Right lobe of liver (tissue), 6 donors: ENCODE data around the gene GCLC. TPM values are rescaled to one million over a fixed set of nuclear protein-coding genes. Genes with fewer than 3 reads are reported as not detected.
"Not testable (repeated sequence)": the region's sequence is repeated elsewhere in the genome, so short reads cannot be mapped to it uniquely, and the experiment has no call there.

ENCODE experiments used
- ATAC-seq, 4 donors: fragments of 200-7000 bp; cut with Tn5 transposase; one replicate each; pipeline ENCODE4 v1.9.1; 2020; ENCODE audit warnings: mild to moderate bottlenecking in 4 of 4, moderate library complexity in 4 of 4
- DNase-seq, 3 donors: peaks; one replicate each; pipeline ENCODE4 v3.0.0-alpha.2; 2020
- H3K27ac ChIP-seq, 3 donors: fragments of 200-600 bp; one replicate each; pipeline ENCODE4 v1.8.0; 2022
- H3K27me3 ChIP-seq, 2 donors: fragments of 200-600 bp; one replicate each; pipeline ENCODE4 v1.8.0; 2022
- H3K36me3 ChIP-seq, 4 donors: fragments of 200-600 bp; sonication (generic) in 1 of 4; one replicate each; pipeline versions ENCODE4 v1.5.1 to v1.8.0; 2017 to 2022; ENCODE audit warnings: control low read depth in 1 of 4
- H3K4me1 ChIP-seq, 4 donors: fragments of 200-600 bp; sonication (generic) in 1 of 4; one replicate each; pipeline versions ENCODE4 v1.5.1 to v1.8.0; 2017 to 2022; ENCODE audit warnings: control low read depth in 1 of 4
- H3K4me3 ChIP-seq, 3 donors: fragments of 200-600 bp; one replicate each; pipeline ENCODE4 v1.8.0; 2022
- H3K9me3 ChIP-seq, 4 donors: fragments of 200-600 bp; sonication (generic) in 1 of 4; one replicate each; pipeline versions ENCODE4 v1.5.1 to v1.8.0; 2017 to 2022; ENCODE audit warnings: control low read depth in 1 of 4
- POLR2A ChIP-seq: fragments of 450-650 bp; IDR thresholded peaks from one replicate; pipeline ENCODE4 v1.6.1; 2017; ENCODE audit warnings: antibody characterized with exemption, mild to moderate bottlenecking
- WGBS: methylation state at CpG from one replicate; pipeline ENCODE4 v1.1.6; 2018; ENCODE audit warnings: low coverage, low lambda C conversion rate; ENCODE audit not compliant: insufficient coverage; ENCODE audit errors: missing lambda C conversion rate; 5-methylcytosine and 5-hydroxymethylcytosine counted together
- intact Hi-C, 2 donors: fragments of 100-400 bp; cut with DNase I; formaldehyde crosslinking; loops; one replicate each; pipeline versions ENCODE4 v1.11.2 to v1.14.1; 2022
- total RNA-seq, 6 experiments: library from RNA; depleted of rRNA in 2 of 6; stranded (reverse); fragments of >200 nt in 2 of 6; fragmentation: NEBNext Ultra II Directional in 3 of 6; extraction: Animal tissue kit (Norgen Biotek cat#: 25700) in 3 of 6; gene quantifications; one replicate each; pipeline versions ENCODE4 v1.1.0 to v1.2.4, GENCODE V29; 2016 to 2023
- TF ChIP-seq, protein P1 (sequence below), 4 donors: fragments of 200-600 bp in 3 of 4; fragments of 450-650 bp in 1 of 4; IDR thresholded peaks; one replicate each; pipeline versions ENCODE4 v1.5.1 to v1.8.0; 2016 to 2022; ENCODE audit warnings: antibody characterized with exemption in 4 of 4, mild to moderate bottlenecking in 2 of 4
- donor health status: DM: no; HTN: yes; CAD: no.
- donor health status: DM: no; HTN: no; CAD: no.
- donor health status: DM: no; HTN: no; CAD: no.
- donor health status: DM: no; HTN: yes; CAD: no.
- donor health status: DM: no; HTN: yes; CAD: no.

Gene GCLC
- total RNA-seq, 6 experiments from 2014 or later = 56.8 to 140 (median 103) TPM

DNA sequence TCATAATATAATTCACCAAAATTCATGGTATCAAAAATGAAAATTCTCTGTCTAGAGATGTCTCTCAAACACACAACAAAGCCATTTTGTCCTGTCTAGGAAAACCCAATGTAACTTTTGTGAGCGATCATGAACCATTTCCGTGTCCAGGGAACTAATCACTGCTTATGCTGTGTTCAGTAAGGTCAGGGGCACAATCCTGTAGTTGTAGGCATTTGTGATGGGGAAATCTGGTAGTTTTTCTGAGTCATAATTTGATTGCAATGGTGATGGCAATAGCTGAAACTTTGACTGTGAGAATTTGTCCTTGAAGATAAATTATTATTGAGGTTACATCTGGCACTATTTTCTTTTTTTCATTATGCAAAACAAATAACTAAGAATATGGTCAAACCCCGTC, 21.0 kb upstream of the GCLC start:
- H3K36me3 ChIP-seq = peaks cover 0 to 6% (median 0%) of the 10 kb centered on the region in 4 donors
- intact Hi-C loops = no loop called here
- H3K9me3 ChIP-seq = no peaks in the 10 kb centered on the region
- H3K4me3 ChIP-seq = no peak overlapping the region
- peaks cover 0 to 24% (median 0%) of the 10 kb centered on the region in 4 donors for H3K4me1 ChIP-seq
- DNase-seq = no peak
- peak in 1 of 4 donors; percentile 60 for ATAC-seq
- no peaks in the 10 kb centered on the region for H3K27me3 ChIP-seq
- WGBS = 89% methylated on average over 3 of the region's 3 CpGs
- H3K27ac ChIP-seq = no peak overlapping the region
- TF ChIP-seq, protein P1, sequence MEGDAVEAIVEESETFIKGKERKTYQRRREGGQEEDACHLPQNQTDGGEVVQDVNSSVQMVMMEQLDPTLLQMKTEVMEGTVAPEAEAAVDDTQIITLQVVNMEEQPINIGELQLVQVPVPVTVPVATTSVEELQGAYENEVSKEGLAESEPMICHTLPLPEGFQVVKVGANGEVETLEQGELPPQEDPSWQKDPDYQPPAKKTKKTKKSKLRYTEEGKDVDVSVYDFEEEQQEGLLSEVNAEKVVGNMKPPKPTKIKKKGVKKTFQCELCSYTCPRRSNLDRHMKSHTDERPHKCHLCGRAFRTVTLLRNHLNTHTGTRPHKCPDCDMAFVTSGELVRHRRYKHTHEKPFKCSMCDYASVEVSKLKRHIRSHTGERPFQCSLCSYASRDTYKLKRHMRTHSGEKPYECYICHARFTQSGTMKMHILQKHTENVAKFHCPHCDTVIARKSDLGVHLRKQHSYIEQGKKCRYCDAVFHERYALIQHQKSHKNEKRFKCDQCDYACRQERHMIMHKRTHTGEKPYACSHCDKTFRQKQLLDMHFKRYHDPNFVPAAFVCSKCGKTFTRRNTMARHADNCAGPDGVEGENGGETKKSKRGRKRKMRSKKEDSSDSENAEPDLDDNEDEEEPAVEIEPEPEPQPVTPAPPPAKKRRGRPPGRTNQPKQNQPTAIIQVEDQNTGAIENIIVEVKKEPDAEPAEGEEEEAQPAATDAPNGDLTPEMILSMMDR (IDR thresholded peaks at IDR 0.05) = no peak
- TF ChIP-seq POLR2A = no peak

DNA sequence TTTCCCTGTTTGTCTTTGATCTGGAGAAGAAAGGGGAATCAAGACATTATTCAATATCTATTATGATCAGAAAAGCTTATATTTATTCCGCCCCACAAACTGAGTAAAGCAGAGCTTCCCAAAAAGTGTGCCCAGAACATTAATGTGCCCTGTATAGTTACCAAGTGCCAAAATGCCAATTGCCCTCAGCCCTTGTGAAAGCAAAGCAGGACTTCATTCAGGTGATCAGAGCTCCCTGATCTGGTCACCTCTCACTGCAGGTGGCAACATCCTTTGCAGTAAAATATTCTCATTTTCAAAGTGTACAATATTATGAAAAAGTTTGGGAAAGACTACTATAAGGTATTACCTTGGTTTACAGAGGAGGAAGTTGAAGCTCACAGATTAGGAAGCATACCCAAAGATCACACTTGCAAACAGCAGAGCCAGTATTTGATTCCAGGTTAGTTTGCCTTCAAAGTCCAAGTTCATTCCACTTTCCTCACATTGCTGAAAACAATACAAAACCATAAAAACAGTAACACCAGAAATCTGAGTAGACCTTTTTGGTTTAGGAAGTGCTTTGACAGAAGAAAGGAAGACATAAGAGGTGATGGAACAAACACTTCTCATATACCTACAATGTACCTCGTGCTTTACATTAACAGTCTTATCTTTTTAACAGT, 19.6 kb upstream of the GCLC start:
- intact Hi-C loops = no loop called here
- TF ChIP-seq, protein P1 (IDR thresholded peaks at IDR 0.05) = no peak
- TF ChIP-seq POLR2A = no peak
- Histone ChIP-seq H3K4me3 (no peak overlapping the region), H3K36me3 (peaks cover 0 to 6% (median 2%) of the 10 kb centered on the region in 4 donors), H3K9me3 (no peaks in the 10 kb centered on the region), H3K27me3 (no peaks in the 10 kb centered on the region), H3K27ac (peak overlapping the region in 1 of 3 donors; percentile 30), H3K4me1 (peaks cover 0 to 24% (median 0%) of the 10 kb centered on the region in 4 donors)
- DNase-seq (no peak), ATAC-seq (peak; percentile 67 to 84 (median 72))
- 73% methylated on average over 2 of the region's 2 CpGs for WGBS

DNA sequence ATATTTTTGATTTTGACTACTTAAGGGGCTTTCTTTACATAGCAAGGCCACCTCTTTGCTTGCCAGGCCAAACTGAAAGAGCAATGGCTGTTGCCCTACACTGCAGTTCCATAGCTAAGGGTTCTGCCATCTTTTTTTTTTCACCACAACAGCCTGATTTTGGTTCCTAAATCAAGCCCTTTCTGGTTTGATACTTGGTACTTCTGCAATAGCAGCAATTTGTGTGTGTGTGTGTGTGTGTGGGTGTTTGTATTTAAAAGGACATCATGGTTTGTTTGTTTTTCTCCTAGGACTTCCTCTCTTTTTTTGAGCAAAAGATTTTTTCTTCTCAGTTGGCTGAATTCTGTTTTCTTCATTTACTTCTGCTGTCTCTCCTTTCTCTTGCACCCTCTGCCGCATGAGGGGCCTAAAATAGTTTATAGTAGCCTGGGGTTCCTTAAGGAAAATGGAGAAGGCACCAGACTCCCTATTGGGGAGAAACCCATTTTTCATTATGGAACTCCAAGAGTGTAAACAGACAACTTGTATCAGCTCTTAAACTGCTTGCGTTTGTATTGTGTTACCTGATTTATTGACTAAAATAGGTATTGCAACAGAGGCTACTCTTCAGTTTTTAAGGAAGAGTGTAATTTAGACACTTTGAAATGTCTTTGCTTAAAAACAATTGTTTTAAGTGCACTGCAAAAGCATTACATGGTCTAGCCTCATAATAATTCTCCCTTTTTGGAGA, 12.2 kb upstream of the GCLC start:
- no peaks in the 10 kb centered on the region for H3K9me3 ChIP-seq
- WGBS = 59% methylated on average over 2 of the region's 2 CpGs
- peaks cover 0 to 6% (median 2%) of the 10 kb centered on the region in 4 donors for H3K36me3 ChIP-seq
- TF ChIP-seq, protein P1 (IDR thresholded peaks at IDR 0.05) = no peak
- no peak for TF ChIP-seq POLR2A
- DNase-seq = no peak
- no peaks in the 10 kb centered on the region for H3K27me3 ChIP-seq
- no peak overlapping the region for H3K4me3 ChIP-seq
- ATAC-seq = peak; percentile 51 to 78 (median 64)
- peak overlapping the region in 1 of 3 donors; percentile 41 for H3K27ac ChIP-seq
- H3K4me1 ChIP-seq = peaks cover 0 to 4% (median 0%) of the 10 kb centered on the region in 4 donors
- intact Hi-C loops = loop anchor here in 1 of 2 donors (10.0 kb wide), 1 partner anchor 48 kb away; no protein-coding TSS in a partner anchor

DNA sequence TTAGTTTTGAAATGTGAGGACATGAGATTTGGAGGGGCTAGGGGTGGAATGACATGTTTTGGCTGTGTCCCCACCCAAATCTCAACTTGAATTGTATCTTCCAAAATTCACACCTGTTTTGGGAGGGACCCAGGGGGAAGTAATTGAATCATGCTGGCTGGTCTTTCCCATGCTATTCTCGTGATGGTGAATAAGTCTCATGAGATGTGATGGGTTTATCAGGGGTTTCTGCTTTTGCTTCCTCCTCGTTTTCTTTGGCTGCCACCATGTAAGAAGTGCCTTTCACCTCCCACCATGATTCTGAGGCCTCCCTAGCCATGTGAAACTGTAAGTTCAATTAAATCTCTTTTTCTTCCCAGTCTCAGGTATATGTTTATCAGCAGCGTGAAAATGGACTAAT, 8.7 kb upstream of the GCLC start:
- intact Hi-C loops = loop anchor here in 1 of 2 donors (10.0 kb wide), 1 partner anchor 51 kb away; no protein-coding TSS in a partner anchor
- ATAC-seq, H3K27ac ChIP-seq: not testable (repeated sequence)

DNA sequence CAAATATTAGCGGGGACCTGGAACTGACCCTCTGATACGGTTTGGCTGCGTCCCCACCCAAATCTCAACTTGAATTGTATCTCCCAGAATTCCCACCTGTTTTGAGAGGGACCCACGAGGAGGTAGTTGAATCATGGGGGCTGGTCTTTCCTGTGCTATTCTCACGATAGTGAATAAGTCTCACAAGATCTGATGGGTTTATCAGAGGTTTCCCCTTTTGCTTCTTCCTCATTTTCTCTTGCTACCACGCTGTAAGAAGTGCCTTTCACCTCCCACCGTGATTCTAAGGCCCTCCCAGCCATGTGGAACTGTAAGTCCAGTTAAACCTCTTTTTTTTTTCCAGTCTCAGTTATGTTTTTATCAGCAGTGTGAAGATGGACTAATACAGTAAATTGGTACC, 6.8 kb upstream of the GCLC start:
- not testable (repeated sequence) for H3K4me3 ChIP-seq, H3K36me3 ChIP-seq, H3K27me3 ChIP-seq, H3K9me3 ChIP-seq, ATAC-seq, DNase-seq, H3K27ac ChIP-seq
- intact Hi-C loops = loop anchor here in 1 of 2 donors (10.0 kb wide), 1 partner anchor 53 kb away; no protein-coding TSS in a partner anchor
- H3K4me1 ChIP-seq = peaks cover 0 to 12% (median 2%) of the 10 kb centered on the region in 4 donors
- 76% methylated on average over 7 of the region's 7 CpGs for WGBS

More for the DNA sequence above, 8.7 kb upstream of the GCLC start:
- not testable (repeated sequence) for H3K4me1 ChIP-seq, H3K36me3 ChIP-seq, H3K4me3 ChIP-seq, H3K27me3 ChIP-seq, H3K9me3 ChIP-seq, DNase-seq
- 90% methylated on average over 2 of the region's 3 CpGs for whole genome bisulfite sequencing
